Neural crest cell (in vitro differentiated cells): Measurements from ENCODE around the gene PHYHIPL. TPM values are rescaled to one million over a fixed set of nuclear protein-coding genes. Genes with fewer than 3 reads are reported as not detected.
"Not testable (repeated sequence)": the region's sequence is repeated elsewhere in the genome, so short reads cannot be mapped to it uniquely, and the experiment has no call there.

ENCODE experiments used
- DNase-seq: peaks from one replicate; pipeline ENCODE4 v3.0.0; 2021; ENCODE audit warnings: low read depth, mixed read lengths, low spot score
- H3K27ac Mint-ChIP-seq: one replicate; pipeline ENCODE4 v1.8.0; 2021; ENCODE audit warnings: mild to moderate bottlenecking, mixed read lengths; ENCODE audit not compliant: unreplicated experiment
- H3K27me3 Mint-ChIP-seq: 2 replicates; pipeline ENCODE4 v1.8.0; 2021; ENCODE audit warnings: low read depth, mild to moderate bottlenecking, mixed read lengths
- H3K36me3 Mint-ChIP-seq: 2 replicates; pipeline ENCODE4 v1.8.0; 2021; ENCODE audit warnings: low read depth, mild to moderate bottlenecking, mixed read lengths
- H3K4me1 Mint-ChIP-seq: 2 replicates; pipeline ENCODE4 v1.8.0; 2021; ENCODE audit warnings: mixed read lengths
- H3K4me3 Mint-ChIP-seq: one replicate; pipeline ENCODE4 v1.8.0; 2021; ENCODE audit warnings: mild to moderate bottlenecking, mixed read lengths
- H3K9me3 Mint-ChIP-seq: 2 replicates; pipeline ENCODE4 v1.8.0; 2021; ENCODE audit warnings: mixed read lengths
- total RNA-seq: library from RNA; stranded (reverse); gene quantifications from 2 replicates; pipeline ENCODE4 v1.2.1, GENCODE V29; 2021
- TF ChIP-seq, protein P1 (sequence below): fragments of 200-600 bp; sonication (generic); conservative IDR thresholded peaks from 2 replicates; pipeline ENCODE4 v1.5.0; 2021; ENCODE audit warnings: antibody characterized with exemption, mild to moderate bottlenecking

The PHYHIPL gene
- total RNA-seq, 1 donor from 2014 or later: 17.5 TPM

DNA sequence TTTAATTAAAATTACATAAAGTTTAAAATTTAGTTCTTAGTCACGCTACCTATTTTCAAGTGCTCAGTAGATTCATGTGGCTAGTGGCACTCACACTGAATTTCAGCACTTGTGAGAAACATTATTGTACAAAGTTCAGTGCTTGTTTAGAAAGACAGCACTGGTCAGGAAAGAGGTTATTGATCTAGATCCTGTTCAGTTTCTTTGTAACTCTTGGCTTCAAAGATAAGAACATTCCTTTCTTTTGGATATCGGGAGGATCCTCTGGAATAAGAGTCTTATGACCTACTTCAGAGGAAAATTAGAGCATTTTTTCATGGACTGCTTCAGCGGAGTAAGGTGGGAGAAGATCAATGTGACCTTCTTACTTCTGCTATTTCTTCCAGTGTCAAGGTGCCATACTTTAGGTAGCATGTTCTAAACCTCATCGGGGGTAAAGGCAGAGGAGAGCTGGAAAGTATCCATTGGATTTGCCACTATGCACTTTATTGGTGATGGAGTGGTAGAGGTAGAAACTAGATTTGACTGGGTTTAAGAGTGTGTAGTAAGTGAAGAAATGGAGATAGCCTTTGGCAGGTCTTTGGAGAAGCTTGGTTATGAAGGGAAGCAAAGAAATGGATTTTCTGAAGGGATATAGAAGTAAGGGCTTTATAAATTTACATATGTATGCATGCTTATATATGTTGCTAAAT is 39.9 kb downstream of the PHYHIPL start:
- TF ChIP-seq, protein P1, sequence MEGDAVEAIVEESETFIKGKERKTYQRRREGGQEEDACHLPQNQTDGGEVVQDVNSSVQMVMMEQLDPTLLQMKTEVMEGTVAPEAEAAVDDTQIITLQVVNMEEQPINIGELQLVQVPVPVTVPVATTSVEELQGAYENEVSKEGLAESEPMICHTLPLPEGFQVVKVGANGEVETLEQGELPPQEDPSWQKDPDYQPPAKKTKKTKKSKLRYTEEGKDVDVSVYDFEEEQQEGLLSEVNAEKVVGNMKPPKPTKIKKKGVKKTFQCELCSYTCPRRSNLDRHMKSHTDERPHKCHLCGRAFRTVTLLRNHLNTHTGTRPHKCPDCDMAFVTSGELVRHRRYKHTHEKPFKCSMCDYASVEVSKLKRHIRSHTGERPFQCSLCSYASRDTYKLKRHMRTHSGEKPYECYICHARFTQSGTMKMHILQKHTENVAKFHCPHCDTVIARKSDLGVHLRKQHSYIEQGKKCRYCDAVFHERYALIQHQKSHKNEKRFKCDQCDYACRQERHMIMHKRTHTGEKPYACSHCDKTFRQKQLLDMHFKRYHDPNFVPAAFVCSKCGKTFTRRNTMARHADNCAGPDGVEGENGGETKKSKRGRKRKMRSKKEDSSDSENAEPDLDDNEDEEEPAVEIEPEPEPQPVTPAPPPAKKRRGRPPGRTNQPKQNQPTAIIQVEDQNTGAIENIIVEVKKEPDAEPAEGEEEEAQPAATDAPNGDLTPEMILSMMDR: no peak
- no peak for DNase-seq
- Mint-ChIP-seq H3K9me3 (no peaks in the 10 kb centered on the region), H3K4me3 (no peak overlapping the region), H3K27ac (no peak overlapping the region), H3K36me3 (no peaks in the 10 kb centered on the region), H3K27me3 (no peaks in the 10 kb centered on the region), H3K4me1 (no peaks in the 10 kb centered on the region)

GRCh38 chr10:59222788-59223187 is 46.3 kb downstream of the PHYHIPL start:
- DNase-seq: no peak
- Mint-ChIP-seq H3K9me3 (no peaks in the 10 kb centered on the region), H3K4me3 (no peak overlapping the region), H3K27ac (no peak overlapping the region), H3K27me3 (no peaks in the 10 kb centered on the region), H3K36me3 (no peaks in the 10 kb centered on the region), H3K4me1 (no peaks in the 10 kb centered on the region)
- TF ChIP-seq, protein P1: no peak

- H3K27me3 Mint-ChIP-seq, H3K9me3 Mint-ChIP-seq, H3K4me1 Mint-ChIP-seq: not testable (repeated sequence)
These were observed 47.2 kb downstream of the PHYHIPL start for GRCh38 chr10:59223597-59223996.

DNA sequence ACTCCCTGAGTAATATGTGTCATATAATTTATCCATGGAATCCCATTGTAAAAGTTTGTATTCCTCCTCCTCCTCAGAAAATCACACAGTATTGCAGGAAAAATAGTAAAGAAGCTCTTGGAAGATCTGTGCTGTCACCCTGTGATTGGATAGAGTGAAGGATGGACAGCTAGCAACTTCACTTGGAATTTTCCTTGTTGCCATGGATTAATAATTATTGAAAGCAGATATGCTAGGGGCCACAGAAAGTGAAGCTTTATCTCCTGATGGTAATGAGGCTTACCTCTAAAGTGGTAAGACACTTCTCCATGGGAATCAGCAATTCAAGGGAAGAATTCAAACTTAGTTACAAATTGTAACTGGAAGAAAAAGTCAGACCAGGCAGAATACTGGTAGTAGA is 48.8 kb downstream of the PHYHIPL start:
- no peak overlapping the region for H3K27ac Mint-ChIP-seq
- H3K36me3 Mint-ChIP-seq: no peaks in the 10 kb centered on the region
- H3K4me1 Mint-ChIP-seq: no peaks in the 10 kb centered on the region
- no peak for DNase-seq
- no peak overlapping the region for H3K4me3 Mint-ChIP-seq
- TF ChIP-seq, protein P1: no peak
- no peaks in the 10 kb centered on the region for H3K9me3 Mint-ChIP-seq
- H3K27me3 Mint-ChIP-seq: no peaks in the 10 kb centered on the region

More at GRCh38 chr10:59223597-59223996, 47.2 kb downstream of the PHYHIPL start:
- not testable (repeated sequence) for DNase-seq, H3K27ac Mint-ChIP-seq, H3K36me3 Mint-ChIP-seq, H3K4me3 Mint-ChIP-seq

DNA sequence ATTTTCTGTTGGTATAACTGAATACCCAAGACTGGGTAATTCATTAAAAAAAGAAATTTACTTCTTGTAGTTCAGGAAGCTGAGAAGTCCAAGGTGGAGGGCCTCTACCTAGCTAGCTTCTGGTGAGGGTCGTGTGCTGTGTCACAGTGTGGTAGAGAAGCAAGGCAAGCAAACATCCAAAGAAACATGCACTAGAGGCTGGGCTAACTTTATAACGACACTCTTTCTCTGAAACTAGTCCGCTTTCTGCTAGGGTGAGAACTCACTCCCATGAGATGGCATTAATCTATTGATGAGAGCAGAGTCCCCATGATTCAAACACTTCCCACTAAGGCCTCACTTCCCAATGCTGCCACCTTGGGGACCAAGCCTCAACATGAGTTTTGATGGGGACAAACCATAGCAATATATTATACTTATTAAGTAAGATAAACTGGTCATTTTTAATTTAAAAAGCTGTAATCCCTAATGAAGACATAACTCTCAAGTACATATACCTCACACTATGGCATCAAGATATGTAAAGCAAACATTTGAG is 50.8 kb downstream of the PHYHIPL start:
- TF ChIP-seq, protein P1: no peak
- Mint-ChIP-seq H3K27me3 (no peaks in the 10 kb centered on the region), H3K36me3 (no peaks in the 10 kb centered on the region), H3K9me3 (no peaks in the 10 kb centered on the region), H3K4me3 (no peak overlapping the region), H3K4me1 (no peaks in the 10 kb centered on the region), H3K27ac (no peak overlapping the region)
- no peak for DNase-seq

- H3K27me3 Mint-ChIP-seq: no peaks in the 10 kb centered on the region
These were observed 53.0 kb downstream of the PHYHIPL start for GRCh38 chr10:59229441-59229840.

More at GRCh38 chr10:59229441-59229840, 53.0 kb downstream of the PHYHIPL start:
- TF ChIP-seq, protein P1: no peak
- no peak for DNase-seq
- Mint-ChIP-seq H3K36me3 (no peaks in the 10 kb centered on the region), H3K9me3 (no peaks in the 10 kb centered on the region), H3K4me1 (no peaks in the 10 kb centered on the region), H3K4me3 (no peak overlapping the region), H3K27ac (no peak overlapping the region)
